GM21367 (cell line): ENCODE data around the gene SYTL3.

Experiments
- ATAC-seq: cut with Tn5 transposase; IDR thresholded peaks from one replicate; pipeline ENCODE4 v1.9.1; 2021; ENCODE audit not compliant: unreplicated experiment

SYTL3 gene

DNA sequence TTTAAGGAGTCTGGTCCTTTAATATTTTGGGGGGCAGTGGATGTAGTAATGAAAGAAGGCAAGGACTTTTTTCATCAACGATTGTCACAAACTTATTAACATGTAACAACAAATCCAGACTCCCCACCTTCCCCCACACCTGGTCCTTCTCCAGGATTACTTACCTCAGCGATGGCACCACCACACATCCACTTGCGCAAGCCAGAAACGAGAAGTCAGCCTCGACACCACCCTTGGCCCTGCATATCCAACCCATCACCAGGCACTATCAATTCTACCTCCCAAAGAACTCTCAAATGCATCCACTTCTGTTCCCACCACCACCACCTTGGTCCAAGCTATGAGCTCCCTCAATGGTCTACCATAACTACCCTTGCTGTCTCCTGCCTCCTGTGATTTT lies 162.8 kb downstream of the SYTL3 start:
- no peak for ATAC-seq

DNA sequence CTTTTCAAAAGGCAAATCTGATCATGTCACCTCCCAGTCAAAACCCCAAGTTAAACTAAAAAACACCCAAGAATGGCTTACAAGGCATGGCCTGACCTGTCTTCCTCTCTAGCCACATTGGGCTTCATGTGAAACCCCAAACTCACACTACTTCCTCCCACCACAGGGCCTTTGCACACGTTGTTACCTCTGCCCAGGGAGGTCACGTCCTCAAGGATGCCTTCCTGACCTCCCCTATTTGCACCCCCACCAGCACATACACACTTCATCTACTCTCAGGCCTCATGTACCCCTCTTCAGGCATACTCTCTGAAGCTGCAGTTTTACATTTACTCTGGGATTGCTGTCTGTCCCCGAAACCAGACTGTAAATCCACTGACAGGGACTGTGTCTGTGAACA lies 163.2 kb downstream of the SYTL3 start:
- ATAC-seq: no peak
